Adipocyte (in vitro differentiated cells): ENCODE results near the gene CNOT1.
"Not testable (repeated sequence)": the region's sequence is repeated elsewhere in the genome, so short reads cannot be mapped to it uniquely, and the experiment has no call there.

Experiments
- DNase-seq: peaks from one replicate; pipeline ENCODE4 v3.0.0-alpha.2; 2015; ENCODE audit warnings: low read depth
- H3K27me3 ChIP-seq: replicated peaks from 2 replicates; pipeline ENCODE4 v1.7.0; 2013; ENCODE audit warnings: mild to moderate bottlenecking, low read length, moderate library complexity; ENCODE audit not compliant: control insufficient read depth, insufficient read depth
- H3K36me3 ChIP-seq: 2 replicates; pipeline ENCODE4 v1.7.0; 2013; ENCODE audit warnings: low read length, mild to moderate bottlenecking, moderate library complexity; ENCODE audit not compliant: control insufficient read depth, insufficient read depth, severe bottlenecking
- H3K4me1 ChIP-seq: 2 replicates; pipeline ENCODE4 v1.7.0; 2013; ENCODE audit warnings: mild to moderate bottlenecking, low read length, moderate library complexity; ENCODE audit not compliant: control insufficient read depth, insufficient read depth
- H3K4me3 ChIP-seq: 2 replicates; pipeline ENCODE4 v1.7.0; 2013; ENCODE audit warnings: mild to moderate bottlenecking, low read length, moderate library complexity
- H3K9ac ChIP-seq: 2 replicates; pipeline ENCODE4 v1.7.0; 2013; ENCODE audit warnings: mild to moderate bottlenecking, low read length, moderate library complexity
- H3K9me3 ChIP-seq: 2 replicates; pipeline ENCODE4 v1.7.0; 2013; ENCODE audit warnings: mild to moderate bottlenecking, low read length, moderate library complexity; ENCODE audit not compliant: control insufficient read depth

The CNOT1 gene

GRCh38 chr16:58498341-58499091, 131.1 kb downstream of the CNOT1 start:
- Histone ChIP-seq H3K36me3 (no peaks in the 10 kb centered on the region), H3K9ac (no peak overlapping the region), H3K4me1 (peaks cover 4% of the 10 kb centered on the region), H3K27me3 (peaks cover 23% of the 10 kb centered on the region), H3K4me3 (no peak overlapping the region), H3K9me3 (no peaks in the 10 kb centered on the region)
- no peak for DNase-seq

GRCh38 chr16:58497935-58498334, 131.7 kb downstream of the CNOT1 start:
- H3K9me3 ChIP-seq, result no peaks in the 10 kb centered on the region
- H3K9ac ChIP-seq, result no peak overlapping the region
- DNase-seq, result no peak
- no peak overlapping the region for H3K4me3 ChIP-seq
- peaks cover 4% of the 10 kb centered on the region for H3K4me1 ChIP-seq
- H3K27me3 ChIP-seq, result peaks cover 23% of the 10 kb centered on the region
- H3K36me3 ChIP-seq, result no peaks in the 10 kb centered on the region

DNA sequence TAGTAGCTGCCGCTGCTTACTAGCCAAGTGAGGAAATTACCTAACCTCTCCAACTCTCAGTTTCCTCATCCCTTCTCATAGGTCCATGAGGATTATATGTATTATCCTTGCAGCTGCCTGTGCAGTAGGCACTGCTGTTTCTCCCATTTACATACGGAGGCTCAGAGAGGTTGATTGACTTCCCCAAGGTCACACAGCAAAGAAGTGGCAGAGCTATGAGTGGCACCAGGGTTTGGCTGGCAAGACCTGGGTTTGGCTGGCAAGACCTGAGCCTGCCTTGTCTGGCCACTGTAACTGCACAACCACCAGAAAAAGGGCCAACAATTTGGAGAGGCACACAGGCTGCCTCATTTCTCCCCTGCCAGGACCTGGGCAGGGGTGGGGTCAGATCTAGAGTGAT, 132.2 kb downstream of the CNOT1 start:
- Histone ChIP-seq H3K9me3 (no peaks in the 10 kb centered on the region), H3K9ac (no peak overlapping the region), H3K4me3 (no peak overlapping the region), H3K36me3 (no peaks in the 10 kb centered on the region), H3K27me3 (peaks cover 18% of the 10 kb centered on the region), H3K4me1 (peaks cover 4% of the 10 kb centered on the region)
- DNase-seq, result no peak

DNA sequence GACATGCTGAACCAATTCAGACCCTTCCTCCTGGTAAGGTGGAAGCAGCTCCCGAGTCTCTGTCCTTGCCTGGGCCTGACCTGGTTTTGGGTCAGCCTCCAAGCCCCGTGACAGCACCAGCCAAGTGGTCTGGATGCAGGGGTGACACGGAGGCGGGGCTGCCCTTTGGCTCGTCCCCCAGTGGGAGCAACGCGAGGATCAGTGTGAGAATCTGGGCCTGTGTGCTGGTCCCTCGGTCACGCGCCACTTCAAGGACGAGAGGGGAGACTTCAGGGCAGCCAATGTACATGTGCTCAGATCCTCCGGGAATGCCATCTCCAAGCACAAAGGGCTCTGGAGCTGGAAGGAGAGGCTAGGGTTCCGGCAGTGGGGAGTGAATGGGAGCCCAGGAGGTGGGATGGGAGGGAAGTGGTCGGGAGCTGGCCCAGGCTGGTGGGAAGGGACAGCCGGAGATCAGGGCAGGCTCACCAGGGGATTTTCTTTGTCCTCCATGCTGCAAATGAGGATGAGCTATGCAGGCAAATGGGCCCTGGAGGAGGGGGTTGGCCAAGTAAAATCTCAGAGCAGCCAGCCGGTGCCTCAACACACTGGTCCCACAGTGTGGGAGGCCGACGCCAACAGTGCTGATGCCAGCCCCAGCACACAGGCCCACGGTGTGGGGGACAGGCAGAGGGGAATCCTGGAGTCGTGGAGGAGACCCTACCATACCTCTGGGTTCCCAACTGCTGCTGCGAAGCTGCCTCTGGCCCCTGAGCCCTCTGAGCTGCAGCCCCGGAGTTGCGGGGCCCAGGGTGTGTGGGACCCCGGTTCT, 133.9 kb downstream of the CNOT1 start:
- no peak for DNase-seq
- Histone ChIP-seq H3K9me3 (no peaks in the 10 kb centered on the region), H3K27me3 (peaks cover 9% of the 10 kb centered on the region), H3K4me1 (no peaks in the 10 kb centered on the region), H3K9ac (no peak overlapping the region), H3K36me3 (no peaks in the 10 kb centered on the region), H3K4me3 (peak overlapping the region; percentile 2)

GRCh38 chr16:58494981-58495520, 134.6 kb downstream of the CNOT1 start:
- Histone ChIP-seq H3K4me3 (peak overlapping the region; percentile 2), H3K27me3 (peaks cover 6% of the 10 kb centered on the region), H3K4me1 (no peaks in the 10 kb centered on the region), H3K9me3 (no peaks in the 10 kb centered on the region), H3K9ac (no peak overlapping the region), H3K36me3 (no peaks in the 10 kb centered on the region)
- peak; percentile 94 for DNase-seq

DNA sequence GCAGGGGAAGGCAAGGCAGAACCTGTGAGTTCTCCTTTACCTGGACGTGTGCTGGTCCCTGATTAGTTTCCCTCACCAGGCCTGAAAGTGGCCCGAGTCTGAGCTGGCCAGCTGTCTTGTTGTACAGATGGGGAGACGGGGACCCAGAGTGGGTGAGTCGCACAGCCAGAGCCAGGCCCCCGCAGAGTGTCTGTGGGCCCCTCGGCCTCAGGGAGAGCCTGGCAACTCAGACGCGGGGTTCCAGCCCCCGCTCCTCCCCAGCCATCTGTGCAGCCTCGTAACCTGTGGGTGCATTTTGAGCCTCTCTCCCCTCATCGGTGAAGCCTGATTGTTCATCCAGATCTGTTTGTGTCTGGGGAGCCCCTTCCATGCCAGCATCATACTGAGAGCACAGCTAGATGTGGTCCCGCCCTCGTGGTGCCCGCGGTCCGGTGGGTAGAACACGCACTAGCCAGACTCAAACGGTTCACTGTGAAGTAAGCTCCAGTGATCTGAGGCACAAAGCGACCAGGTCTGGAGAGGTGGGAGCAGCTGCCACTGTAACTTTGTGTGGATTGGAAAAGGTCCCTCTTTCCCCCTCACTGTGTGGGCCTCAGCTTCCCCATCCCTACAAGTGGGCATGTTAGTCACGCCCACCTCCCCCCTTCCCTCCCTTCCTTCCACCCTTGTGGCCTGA, 135.7 kb downstream of the CNOT1 start:
- no peaks in the 10 kb centered on the region for H3K36me3 ChIP-seq
- DNase-seq, result no peak
- H3K9me3 ChIP-seq, result no peaks in the 10 kb centered on the region
- no peaks in the 10 kb centered on the region for H3K4me1 ChIP-seq
- H3K27me3 ChIP-seq, result peaks cover 10% of the 10 kb centered on the region
- no peak overlapping the region for H3K4me3 ChIP-seq
- H3K9ac ChIP-seq, result no peak overlapping the region

- peaks cover 21% of the 10 kb centered on the region for H3K27me3 ChIP-seq
- no peaks in the 10 kb centered on the region for H3K9me3 ChIP-seq
- no peak overlapping the region for H3K4me3 ChIP-seq
- no peaks in the 10 kb centered on the region for H3K4me1 ChIP-seq
- DNase-seq, result no peak
- no peak overlapping the region for H3K9ac ChIP-seq
- no peaks in the 10 kb centered on the region for H3K36me3 ChIP-seq
Observed at GRCh38 chr16:58492735-58493134, 136.9 kb downstream of the CNOT1 start.

DNA sequence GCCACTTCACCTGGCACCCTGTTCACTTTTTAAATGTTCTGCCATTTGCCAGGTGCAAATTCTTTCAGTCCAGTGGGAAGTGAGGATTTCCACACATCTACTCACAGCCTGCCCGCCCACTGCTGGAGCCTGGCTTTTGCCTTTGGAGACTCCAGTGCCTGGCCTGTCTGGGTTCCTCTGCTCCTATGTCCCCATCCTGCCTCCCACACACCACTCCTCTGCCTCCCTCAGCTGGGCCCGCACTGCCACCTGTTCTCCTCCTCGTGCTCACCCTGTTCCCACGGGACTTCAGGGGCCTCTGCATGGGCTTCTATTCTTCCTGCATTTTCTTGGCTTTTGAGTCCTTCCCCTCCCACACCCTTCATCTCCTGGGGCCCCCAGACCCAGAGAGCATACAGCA, 137.6 kb downstream of the CNOT1 start:
- Histone ChIP-seq H3K4me1 (peaks cover 3% of the 10 kb centered on the region), H3K4me3 (no peak overlapping the region), H3K36me3 (no peaks in the 10 kb centered on the region), H3K9ac (no peak overlapping the region), H3K9me3 (no peaks in the 10 kb centered on the region), H3K27me3 (peaks cover 21% of the 10 kb centered on the region)
- no peak for DNase-seq

DNA sequence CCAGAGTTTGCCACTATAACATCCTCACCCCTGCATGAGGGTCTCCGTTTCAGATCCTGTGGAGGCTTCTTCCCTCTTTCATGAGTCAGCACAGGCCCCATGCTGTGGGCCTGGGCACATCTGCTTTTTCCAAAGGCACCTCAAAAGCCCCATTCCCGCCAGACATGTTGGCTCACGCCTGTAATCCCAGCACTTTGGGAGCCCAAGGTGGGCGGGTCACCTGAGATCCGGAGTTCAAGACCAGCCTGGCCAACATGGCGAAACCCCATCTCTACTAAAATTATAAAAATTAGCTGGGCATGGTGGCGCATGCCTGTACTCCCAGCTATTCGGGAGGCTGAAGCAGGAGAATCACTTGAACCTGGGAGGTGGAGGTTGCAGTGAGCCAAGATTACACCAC, 139.1 kb downstream of the CNOT1 start:
- H3K4me1 ChIP-seq, DNase-seq, H3K9ac ChIP-seq, H3K36me3 ChIP-seq, H3K4me3 ChIP-seq, H3K9me3 ChIP-seq: not testable (repeated sequence)
- peaks cover 21% of the 10 kb centered on the region for H3K27me3 ChIP-seq

GRCh38 chr16:58490065-58490464, 139.6 kb downstream of the CNOT1 start:
- DNase-seq, result no peak
- no peak overlapping the region for H3K9ac ChIP-seq
- no peak overlapping the region for H3K4me3 ChIP-seq
- H3K9me3 ChIP-seq, result no peaks in the 10 kb centered on the region
- H3K4me1 ChIP-seq, result peaks cover 3% of the 10 kb centered on the region
- H3K36me3 ChIP-seq, result no peaks in the 10 kb centered on the region
- H3K27me3 ChIP-seq, result peaks cover 21% of the 10 kb centered on the region

GRCh38 chr16:58488531-58488930, 141.1 kb downstream of the CNOT1 start:
- no peaks in the 10 kb centered on the region for H3K36me3 ChIP-seq
- peaks cover 3% of the 10 kb centered on the region for H3K4me1 ChIP-seq
- H3K9ac ChIP-seq, result no peak overlapping the region
- DNase-seq, result no peak
- H3K4me3 ChIP-seq, result no peak overlapping the region
- H3K27me3 ChIP-seq, result peaks cover 23% of the 10 kb centered on the region
- H3K9me3 ChIP-seq, result no peaks in the 10 kb centered on the region
